ENCODE measurements around the gene ODAM.

DNA sequence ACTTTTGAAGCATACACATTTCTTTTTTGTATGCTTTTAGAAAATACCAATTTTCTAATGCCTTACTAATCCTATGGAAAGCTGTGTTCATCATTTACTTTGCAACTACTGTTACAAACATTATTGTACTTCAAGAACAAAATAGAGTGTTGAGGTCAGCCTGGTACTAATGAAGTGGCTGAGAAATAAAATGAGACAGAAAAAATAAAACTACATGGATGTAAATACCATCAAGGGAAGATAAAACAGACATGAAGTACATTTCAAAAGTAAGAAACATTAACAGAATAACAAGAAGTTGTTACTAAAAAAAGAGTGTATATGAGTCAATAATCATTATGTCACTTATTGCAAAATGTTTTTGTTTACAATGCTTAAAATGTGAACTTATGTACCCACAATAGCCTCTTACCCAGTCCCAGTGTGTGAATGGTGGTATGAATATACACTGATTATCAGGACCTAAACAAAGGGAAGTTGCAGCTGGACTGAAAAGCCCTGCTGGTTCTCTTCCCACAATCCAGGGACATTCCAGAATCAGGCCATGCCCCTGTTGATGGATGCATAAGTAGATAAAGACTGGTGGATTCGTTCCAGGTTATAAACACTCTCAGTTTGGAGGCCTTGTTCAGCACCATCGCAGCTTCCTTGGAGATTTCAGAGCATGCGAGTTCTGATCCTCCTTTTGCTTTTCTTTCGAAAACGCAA, 44.5 kb downstream of the ODAM start:
- TF ChIP-seq POLR2AphosphoS5 (IDR thresholded peaks at IDR 0.05): no peak
- TF ChIP-seq, protein P1, sequence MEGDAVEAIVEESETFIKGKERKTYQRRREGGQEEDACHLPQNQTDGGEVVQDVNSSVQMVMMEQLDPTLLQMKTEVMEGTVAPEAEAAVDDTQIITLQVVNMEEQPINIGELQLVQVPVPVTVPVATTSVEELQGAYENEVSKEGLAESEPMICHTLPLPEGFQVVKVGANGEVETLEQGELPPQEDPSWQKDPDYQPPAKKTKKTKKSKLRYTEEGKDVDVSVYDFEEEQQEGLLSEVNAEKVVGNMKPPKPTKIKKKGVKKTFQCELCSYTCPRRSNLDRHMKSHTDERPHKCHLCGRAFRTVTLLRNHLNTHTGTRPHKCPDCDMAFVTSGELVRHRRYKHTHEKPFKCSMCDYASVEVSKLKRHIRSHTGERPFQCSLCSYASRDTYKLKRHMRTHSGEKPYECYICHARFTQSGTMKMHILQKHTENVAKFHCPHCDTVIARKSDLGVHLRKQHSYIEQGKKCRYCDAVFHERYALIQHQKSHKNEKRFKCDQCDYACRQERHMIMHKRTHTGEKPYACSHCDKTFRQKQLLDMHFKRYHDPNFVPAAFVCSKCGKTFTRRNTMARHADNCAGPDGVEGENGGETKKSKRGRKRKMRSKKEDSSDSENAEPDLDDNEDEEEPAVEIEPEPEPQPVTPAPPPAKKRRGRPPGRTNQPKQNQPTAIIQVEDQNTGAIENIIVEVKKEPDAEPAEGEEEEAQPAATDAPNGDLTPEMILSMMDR (IDR thresholded peaks at IDR 0.05): no peak
- no peak for TF ChIP-seq EP300 (IDR thresholded peaks at IDR 0.05)
